Activated T-cell treated with anti-CD3 and anti-CD28 coated beads, Interleukin-2, amount 50 U/mL, for 1 hour (primary cell): ENCODE measurements around the gene CYTH1.

Source experiments
- DNase-seq: peaks from one replicate; pipeline ENCODE4 v3.0.0-alpha.2; 2020

The CYTH1 gene, protein sequence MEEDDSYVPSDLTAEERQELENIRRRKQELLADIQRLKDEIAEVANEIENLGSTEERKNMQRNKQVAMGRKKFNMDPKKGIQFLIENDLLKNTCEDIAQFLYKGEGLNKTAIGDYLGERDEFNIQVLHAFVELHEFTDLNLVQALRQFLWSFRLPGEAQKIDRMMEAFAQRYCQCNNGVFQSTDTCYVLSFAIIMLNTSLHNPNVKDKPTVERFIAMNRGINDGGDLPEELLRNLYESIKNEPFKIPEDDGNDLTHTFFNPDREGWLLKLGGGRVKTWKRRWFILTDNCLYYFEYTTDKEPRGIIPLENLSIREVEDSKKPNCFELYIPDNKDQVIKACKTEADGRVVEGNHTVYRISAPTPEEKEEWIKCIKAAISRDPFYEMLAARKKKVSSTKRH

DNA sequence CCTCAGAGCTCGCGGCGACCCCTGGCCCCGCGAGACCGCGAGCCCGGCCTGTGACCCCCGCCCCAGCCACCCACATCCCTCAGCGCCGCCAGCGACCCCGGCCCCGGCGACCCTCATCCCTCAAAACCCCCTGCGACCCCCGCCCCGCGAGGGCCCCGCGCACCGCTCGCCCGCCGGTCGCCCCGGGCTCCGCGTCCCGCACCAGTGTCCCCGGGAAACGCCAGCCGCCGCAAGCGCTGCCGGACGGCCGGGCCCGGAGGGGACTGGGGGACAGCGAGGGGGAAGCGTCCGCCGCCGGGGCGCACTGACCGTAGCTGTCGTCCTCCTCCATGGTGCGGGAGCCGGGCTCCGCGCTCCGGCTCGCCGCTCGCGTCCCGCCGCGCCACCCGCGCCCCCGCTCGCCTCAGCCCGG, at the start of gene CYTH1:
TSS of gene CYTH1 (minus strand) at position 381 of the 412 bp plus-strand sequence. CDS start at position 331, 50 bp downstream.
- DNase-seq: no peak

DNA sequence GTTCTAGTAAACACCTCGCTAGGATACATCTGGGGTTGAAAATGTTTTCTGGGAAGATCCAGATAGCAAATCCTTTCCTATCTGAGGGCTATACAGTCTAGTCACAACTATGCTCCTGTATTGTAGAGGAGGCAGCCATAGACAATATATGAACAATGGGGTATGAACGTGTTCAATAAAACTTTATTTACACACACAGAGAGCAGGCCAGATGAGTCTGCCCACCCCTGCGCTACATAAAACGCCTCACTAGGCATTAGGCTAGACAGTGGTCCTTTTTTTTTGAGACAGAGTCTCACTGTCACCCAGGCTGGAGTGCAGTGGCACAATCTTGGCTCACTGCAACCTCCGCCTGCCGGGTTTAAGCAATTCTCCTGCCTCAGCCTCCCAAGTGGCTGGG, 47.4 kb upstream of the CYTH1 start:
- DNase-seq: no peak

DNA sequence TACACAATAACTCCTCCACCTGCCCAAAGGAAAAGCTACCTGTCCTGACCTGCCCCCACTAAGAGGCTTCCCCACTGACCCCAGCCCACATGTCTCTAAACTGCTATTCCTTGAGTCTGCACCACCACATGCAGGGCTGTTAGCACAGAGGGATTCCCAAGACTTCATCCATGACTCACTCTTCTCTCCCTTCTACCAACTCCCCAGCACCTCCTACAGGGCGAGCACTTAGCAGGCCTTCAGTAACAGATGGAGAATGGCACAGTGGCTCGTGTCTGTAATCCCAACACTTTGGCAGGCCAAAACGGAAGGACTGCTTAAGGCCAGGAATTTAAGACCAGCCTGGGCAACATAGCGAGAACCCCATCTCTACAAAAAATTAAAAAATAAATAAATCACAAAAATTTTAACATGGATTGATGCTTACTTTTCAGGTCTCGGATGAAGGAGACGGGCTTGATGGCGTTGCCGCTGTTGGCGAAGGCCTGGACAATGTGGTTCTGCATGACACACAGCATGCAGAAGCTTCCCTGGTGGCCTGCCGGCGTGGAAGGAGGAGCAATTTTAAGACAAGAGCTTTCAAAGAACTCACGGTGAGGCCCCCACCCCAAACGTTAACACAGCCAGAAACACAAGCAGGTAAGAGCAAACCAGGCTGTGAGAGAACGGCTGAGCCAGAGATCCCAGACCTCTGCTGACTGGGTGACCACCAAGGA, 46.6 kb upstream of the CYTH1 start:
- no peak for DNase-seq

DNA sequence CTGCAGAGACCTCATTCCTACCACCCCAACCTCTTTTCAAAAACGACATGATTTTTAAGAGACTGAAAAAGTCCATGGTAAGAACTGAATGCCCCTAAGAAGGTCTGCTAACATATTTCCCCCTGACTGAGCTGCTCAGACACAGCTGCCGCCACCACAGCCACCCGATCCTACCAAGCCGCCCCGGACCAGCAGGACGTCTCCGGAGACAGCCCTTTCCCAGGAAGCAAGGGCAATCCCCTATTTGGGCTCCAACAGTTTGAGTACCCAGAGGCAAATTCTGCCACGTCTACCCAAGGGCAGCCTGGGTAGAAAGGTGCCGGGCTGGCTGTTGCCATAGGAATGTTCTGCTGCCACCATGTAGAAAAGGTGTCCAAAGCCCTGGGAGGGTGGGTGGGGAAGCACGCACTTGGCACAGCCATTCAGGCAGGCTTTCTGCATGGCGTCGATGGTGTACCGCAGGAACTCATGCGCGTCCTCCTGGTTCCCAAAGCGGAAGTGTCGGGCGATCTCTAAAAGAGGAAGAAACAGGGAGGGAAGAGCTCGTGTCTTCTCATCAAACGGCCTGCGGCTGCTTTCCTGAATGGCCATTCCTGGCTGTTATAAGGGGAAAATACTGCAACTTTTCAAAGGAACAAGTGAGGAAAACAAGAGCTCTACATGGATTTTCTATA, 44.9 kb upstream of the CYTH1 start:
- no peak for DNase-seq

DNA sequence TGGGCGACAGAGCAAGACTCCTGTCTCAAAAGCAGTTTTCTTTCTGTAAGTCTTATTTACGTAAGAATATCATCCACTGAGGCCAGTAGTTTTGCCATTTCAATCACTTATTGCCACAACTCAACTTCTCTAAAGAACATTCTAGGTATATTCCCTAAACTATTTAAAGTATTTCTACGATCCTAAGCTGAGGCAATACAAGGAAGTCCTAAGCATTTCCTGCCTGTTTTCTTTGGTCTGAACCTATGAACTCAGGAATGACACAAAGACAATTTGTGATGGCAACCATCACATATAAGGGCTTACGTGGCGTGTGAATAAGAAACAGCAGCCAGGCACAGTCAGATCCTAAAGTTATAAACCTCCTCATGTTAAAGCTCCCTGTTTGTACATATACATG, 44.3 kb upstream of the CYTH1 start:
- DNase-seq: no peak

DNA sequence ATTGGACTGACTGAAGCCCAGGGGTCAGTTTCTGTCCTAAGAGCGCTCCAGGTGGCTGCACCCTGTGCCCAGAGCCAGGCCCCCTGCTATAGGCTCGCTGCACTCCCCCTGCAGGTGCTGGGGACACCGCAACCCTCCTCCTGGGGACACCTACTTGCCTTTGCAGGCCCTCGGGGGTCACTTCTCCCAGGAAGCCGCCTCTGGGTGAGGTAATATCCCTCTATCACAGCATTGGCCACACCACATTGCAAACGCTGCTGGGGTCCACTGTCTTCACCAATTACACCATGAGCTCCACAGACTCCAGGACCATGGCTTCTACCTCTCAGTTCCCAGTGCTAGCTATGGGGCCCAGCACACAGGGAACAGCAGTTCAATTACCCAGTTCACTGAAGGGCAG, 43.6 kb upstream of the CYTH1 start:
- DNase-seq: no peak

DNA sequence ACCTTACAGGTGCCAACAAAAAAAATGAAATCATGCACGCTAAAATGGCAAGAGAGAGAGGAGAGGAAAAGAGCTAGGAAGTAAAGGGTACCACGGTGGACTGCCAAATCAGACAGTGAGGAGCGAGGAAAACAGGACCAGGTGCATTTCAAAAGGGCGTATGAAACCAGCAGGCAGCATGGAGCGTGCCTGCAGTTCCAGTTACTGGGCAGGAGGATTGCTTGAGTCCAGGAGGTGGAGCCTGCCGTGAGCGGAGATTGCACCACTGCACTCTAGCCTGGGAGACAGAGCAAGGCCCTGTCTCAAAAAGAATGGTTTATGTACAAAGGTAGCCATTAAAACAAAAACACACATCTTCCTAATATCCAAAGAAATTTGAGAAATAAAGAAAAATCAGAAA, 42.2 kb upstream of the CYTH1 start:
- DNase-seq: no peak

DNA sequence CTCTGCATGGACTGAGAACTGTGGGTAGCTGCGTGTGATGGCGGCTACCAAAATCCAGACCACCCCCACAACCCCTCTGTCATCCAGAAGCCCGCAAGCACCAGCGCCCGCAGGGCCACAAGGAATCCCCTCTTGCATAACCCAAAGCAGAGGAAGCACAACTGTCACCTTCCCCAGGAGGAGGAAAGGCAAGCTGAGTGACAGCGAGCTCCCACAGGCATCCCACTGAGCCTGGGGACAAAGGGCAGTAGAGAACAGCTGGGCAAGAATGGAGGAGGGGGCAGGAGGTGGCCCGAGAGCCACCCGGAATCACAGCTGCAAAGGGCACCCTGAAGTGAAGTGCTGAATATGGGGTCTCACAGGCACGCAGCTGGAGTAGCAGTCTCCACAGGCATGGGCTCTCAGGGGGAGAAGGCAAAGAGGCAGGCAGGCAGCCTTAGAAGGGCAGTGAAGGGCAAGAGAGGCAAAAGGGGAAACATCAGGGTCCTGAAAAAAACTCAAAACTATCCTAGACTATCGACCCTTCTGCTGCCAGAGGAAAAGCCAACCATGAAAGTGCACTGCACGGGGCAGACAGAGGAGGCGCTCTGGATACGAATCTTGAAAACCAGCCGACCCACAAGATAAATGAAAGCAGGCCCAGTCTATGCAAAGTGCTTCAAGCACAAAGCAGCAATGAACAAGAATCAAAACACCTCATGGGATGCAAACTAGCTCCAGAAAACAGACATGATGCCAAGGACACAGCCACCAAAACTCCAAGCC, 41.4 kb upstream of the CYTH1 start:
- no peak for DNase-seq

DNA sequence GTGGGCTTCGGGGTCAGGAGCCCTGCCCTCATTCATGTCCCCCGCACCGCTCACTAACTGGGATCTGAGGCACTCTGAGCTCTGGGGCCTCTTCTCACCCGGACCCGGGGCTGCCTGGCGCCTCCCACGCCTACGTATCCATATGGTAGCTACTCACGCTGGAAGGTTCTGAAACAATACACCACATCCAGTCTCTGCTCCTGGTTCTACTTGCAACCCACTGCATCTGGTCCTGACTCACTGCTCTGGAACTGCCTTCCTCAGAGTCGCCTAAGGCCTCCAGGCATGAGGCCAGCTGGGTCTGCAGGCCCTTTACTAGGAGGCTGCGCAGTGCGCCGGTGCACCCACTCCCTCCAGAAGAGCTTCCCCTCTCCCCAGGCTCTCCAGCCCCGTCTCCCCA, 40.5 kb upstream of the CYTH1 start:
- DNase-seq: no peak

DNA sequence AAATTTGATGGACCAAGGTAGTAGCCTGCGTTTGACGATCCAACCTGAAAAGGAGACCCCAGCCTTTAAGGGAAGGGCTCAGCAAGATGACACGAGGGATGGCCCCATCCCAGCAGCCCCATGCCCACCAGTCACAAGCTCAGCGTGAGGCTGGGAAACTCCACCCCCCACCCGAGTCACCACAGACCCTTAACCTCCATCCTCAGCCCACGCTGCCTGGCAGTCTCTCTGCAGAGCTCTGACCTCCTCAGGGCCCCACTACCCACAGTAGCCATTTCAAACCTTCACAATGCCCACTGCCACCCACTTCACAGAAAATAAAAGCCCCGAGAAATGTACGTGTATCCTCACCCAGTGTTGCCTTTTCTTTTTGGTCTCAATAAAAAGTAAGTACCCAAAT, 39.9 kb upstream of the CYTH1 start:
- no peak for DNase-seq

DNA sequence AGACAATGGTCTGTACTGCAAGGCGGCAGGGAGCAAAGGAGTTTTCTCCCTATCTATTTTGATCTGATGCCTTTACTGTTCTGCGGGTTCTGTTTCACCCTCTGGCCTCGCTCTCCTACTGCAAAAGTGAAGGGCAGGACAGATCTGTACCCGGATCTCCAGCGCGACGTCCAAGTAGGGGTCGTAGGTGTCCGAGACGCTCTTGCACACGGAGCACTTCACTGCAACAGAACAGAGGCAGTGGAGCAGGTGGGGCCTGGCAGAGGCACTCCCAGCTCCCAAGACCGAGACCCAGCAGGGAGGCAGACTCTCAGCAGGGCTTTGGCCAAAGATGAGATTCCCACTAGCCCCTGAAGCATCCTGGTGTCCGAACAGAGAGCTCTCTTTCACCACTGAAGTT, 38.8 kb upstream of the CYTH1 start:
- no peak for DNase-seq

DNA sequence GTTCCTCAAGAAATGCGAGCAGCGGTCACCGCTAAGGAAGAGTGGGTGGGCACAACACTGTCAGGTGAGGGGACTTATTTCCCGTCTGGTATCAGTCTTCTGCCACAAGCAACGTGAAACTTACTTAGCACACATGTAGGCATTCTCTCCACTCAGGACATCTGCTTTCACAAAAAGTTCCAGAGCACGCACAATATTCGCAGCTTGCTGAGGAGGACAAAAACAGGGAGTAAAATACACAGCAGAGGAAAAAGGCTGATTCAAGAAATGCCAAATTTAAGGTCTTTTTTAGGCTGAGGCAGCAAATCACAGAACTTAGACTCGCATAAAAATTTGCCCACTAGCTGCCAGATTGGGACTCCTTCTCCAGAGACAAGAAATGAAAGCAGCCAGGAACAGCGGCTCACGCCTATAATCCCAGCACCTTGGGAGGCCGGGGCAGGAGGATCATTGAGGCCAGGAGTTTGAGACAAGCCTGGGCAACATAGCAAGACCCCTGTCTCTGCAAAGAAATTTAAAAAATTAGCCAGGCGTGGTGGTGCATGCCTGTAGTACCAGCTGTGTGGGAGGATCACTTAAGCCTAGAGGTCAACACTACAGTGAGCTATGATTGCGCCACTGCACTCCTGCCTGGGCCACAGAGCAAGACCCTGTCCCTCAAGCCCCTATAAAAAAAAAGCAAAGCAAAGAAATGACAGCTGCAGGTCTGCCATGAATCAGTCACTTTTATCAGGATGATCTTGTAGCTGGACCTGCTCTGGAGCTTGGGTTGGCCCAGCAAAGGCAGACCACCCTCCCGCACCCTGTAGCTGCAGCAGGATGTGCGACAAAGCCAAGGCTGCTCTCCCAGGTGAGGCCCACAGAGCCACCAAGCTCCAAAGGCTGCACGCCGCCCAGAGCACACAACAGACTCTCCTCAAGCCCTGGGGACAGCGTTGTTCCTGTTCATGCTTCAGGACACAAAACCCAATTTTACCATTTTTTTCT, 38.0 kb upstream of the CYTH1 start:
- no peak for DNase-seq

DNA sequence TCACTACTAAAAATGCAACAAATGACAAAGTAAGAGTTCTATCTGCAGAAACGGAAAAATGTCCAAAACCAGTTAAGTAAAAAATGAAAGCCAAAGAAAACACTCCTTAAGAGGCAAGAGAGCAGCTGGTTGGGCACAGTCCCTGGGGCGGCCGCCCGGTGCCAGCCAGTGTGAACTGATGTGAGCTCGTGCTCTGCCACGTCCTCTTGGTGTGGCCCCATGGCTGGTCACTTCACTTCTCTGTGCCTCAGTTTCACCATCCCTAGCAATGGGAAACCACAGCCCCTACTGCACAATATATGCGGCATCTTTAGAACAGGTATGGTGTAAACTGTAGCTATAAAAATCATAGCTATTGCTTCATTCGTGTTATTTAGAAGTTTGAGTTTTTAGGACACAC, 37.3 kb upstream of the CYTH1 start:
- DNase-seq: no peak

DNA sequence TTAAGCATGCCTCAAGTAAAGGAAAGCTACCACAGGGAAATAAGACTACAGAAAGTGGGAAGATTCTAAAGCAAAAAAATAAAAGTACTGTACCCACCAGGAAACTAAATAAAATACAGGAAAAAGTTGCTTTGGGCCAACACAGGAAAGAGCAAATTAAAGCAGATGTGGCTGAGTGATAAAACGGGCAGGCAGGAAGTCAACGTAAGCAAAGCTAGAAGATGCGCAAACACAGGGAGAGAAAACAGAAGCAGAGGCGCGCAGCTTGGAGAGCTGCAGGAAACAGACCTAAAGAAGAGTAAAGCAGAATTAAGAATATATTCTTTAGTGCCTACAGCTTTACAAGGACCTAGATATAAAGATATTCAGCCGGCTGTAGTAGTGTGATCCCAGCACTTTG, 36.9 kb upstream of the CYTH1 start:
- DNase-seq: peak; percentile 55

DNA sequence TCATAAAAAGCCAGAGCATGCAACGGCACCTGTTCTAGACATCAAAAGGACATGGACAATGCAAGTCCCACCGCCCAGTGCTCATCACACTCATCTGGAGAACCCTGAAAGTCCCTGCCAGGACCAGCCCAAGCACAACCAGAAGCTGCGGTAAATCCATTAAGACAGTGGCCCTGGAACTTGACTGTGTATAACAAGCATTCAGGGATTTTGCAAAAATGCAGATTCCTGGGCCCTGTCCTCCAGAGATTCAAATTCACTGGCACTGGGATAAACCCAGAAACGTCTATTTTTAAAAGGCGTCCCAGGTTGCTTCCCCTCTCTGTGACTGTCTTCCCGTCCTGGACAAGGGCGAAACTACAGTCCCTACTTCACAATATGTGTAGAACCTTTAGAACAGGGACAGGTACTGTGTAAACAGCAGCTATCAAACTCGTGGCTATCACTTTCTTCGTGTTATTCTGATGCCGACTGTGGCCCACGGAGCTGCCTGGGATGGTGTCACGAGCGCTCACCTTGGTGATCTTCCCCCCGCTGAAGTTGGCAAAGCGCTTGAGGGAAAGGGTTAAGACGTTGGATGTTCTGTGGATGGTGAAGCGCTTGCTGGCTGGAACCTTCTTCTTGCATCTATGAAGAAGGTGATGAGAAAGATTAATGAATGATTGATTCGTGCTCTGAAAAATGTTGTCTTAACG, 36.2 kb upstream of the CYTH1 start:
- DNase-seq: no peak

DNA sequence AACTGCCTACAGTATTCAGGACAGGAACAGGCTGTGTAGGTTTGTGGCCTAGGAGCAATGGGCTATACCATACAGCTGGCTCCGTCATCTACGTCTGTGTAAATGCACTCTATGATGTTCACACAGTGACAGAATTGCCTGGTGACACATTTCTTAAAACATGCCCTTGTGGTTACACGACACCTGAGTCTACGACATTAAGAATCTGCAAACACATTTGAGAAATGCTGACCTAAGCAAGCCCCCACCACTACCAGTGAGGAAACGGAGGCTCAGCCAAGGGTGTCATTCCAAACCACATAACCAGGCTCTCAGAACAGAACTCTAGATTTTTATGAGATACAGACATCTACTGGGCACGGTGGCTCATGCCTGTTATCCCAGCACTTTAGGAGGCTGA, 35.0 kb upstream of the CYTH1 start:
- DNase-seq: peak; percentile 57

DNA sequence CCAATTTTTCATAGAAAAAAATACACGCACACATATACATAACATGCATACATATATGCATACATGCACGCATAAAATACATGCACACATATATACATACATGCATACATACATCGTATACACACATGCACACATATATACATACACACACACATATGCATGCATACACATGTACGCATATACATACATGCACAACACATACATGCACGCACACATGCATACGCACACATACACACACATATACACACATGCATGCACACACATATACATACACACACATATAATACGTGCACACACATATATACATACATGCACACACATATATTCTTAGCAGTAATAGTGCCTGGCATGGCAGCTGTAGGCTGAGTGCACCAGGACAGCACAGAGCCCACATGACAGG, 33.6 kb upstream of the CYTH1 start:
- no peak for DNase-seq

DNA sequence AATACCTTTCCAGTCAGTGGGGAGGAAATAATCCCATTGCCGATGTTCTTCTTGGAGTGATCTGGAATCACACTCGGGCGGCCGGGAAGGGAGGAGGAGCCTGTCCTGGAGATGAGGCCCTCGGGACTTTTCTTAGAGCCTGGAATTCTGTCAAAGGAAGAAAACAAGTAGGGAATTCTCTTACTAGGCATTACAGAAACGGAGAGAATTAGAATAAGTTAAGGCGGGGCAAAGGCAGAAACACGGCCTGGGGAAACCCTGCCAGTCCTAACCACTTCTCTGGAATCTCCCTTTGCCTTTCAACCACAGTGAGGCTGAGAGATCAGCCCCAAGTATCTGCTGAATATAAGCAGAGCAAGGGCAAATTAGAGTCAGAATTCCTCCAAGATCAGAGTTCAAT, 30.8 kb upstream of the CYTH1 start:
- no peak for DNase-seq

DNA sequence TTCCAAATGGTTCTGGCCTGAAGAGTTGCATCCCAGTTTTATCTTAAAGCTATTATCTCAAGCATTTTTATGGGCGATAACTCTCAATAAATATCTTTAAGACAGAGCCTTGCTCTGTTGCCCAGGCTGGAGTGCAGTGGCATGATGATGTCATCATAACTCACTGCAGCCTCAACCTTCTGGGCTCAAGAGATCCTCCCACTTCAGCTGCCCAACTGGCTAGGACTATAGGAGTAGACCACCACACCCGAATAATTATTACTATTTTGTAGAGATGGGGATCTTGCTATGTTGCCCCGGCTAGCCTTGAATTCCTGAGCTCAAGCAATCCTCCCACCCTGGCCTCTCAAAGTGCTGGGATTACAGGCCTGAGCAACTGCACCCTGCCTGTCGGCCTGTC, 26.1 kb upstream of the CYTH1 start:
- no peak for DNase-seq

DNA sequence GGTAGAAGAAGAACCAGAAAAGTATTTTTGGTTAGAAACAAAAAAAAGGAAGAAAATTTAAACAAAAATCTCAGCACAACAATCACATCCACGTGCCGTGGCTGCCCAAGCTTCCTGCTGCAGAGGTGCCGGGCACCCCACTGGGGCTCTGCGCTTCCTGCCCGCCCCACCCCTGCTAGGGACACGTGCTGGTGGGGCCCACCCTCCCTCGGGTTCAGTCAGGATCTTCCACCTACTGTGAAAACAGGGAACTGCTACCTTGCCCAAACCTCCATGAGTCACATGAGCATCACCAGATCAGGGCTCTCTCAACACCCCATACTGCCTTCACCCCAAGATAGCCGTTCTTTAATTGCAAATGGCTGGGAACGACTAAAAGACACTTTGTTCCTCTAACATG, 24.4 kb upstream of the CYTH1 start:
- DNase-seq: peak; percentile 73

DNA sequence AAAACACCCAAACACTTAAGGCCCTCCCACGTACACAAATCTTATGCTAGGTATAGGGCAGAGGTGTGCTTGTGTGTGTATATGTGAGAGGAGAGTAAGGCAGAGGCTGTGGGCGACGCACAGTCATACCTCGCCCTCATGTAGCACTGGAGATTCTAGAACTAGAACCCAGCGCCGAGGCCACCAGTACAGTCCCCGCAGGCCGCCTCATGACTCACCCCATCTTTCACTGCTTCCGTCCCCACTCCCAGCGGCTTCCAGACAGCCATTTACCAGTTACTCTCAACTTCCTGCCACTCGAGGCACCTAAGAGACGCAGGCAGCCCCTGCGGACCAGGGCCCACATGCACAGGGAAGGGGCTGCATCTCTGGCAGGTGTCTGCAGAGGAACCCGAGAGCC, 23.2 kb upstream of the CYTH1 start:
- DNase-seq: peak; percentile 74
